Left renal pelvis (tissue), 4 donors: ENCODE data around the gene POMT2. TPM values are rescaled to one million over a fixed set of nuclear protein-coding genes. Genes with fewer than 3 reads are reported as not detected.
"Not testable (repeated sequence)": the region's sequence is repeated elsewhere in the genome, so short reads cannot be mapped to it uniquely, and the experiment has no call there.

Experiments
- DNase-seq, 4 donors: peaks; one replicate each; pipeline ENCODE4 v3.0.0-alpha.2; 2013; ENCODE audit warnings: low read depth in 4 of 4, low spot score in 3 of 4
- polyA plus RNA-seq, 4 donors: library from polyadenylated mRNA; unstranded; fragments of 120-200 nt; gene quantifications; one replicate each; pipeline ENCODE4 v1.2.1, GENCODE V29; 2013; ENCODE audit not compliant: insufficient read length in 4 of 4

Gene POMT2, protein sequence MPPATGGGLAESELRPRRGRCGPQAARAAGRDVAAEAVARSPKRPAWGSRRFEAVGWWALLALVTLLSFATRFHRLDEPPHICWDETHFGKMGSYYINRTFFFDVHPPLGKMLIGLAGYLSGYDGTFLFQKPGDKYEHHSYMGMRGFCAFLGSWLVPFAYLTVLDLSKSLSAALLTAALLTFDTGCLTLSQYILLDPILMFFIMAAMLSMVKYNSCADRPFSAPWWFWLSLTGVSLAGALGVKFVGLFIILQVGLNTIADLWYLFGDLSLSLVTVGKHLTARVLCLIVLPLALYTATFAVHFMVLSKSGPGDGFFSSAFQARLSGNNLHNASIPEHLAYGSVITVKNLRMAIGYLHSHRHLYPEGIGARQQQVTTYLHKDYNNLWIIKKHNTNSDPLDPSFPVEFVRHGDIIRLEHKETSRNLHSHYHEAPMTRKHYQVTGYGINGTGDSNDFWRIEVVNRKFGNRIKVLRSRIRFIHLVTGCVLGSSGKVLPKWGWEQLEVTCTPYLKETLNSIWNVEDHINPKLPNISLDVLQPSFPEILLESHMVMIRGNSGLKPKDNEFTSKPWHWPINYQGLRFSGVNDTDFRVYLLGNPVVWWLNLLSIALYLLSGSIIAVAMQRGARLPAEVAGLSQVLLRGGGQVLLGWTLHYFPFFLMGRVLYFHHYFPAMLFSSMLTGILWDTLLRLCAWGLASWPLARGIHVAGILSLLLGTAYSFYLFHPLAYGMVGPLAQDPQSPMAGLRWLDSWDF
- 10 to 100 TPM; 32.8 to 52.3 (median 42.2) TPM for polyA plus RNA-seq

GRCh38 chr14:77320238-77320935, at the start of gene POMT2:
POMT2 (minus strand) TSS chr14:77320883; CDS start chr14:77320681, 202 bp downstream.
- DNase-seq: peak; percentile 75 to 83 (median 81)

GRCh38 chr14:77369285-77369684, 48.6 kb upstream of the POMT2 start:
- DNase-seq: no peak

DNA sequence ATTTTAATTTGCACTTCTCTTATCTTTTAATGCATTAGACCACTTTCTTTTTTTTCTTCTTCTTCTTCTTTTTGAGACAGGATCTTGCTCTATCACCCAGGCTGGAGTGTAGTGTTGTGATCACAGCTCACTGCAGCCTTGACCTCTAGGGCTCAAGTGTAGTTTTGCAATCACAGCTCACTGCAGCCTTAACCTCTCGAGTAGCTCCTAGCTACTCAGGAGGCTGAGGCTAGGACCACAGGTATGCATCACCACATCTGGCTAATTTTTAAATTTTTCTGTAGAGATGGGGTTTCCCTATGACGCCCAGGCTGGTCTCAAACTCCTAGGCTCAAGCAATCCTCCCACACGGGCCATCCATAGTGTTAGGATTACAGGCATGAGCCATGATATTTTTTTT, 43.5 kb upstream of the POMT2 start:
- no peak for DNase-seq

- DNase-seq: no peak
Measured at GRCh38 chr14:77359626-77360025, 38.9 kb upstream of the POMT2 start.

GRCh38 chr14:77356899-77357298, 36.2 kb upstream of the POMT2 start:
- DNase-seq: no peak

DNA sequence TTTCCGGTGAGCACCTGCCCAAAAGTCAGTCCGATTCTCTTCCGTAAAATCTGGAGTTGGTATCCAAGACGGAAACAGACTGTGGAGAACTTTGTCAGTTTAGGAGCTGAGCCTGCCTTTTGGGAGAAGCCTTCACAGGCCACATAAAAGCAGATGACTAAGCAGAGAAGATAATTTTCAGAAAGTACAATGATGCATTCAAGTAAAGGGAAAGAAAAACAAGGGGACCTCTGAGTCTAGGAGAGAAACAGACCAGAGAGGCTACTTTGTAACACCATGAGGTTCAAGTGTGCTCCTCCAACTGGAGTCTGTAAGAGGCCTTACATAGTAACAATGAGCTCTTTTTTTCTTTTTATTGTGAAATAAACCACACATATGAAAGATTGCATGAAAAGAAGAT, 35.1 kb upstream of the POMT2 start:
- no peak for DNase-seq

GRCh38 chr14:77353469-77354141, 32.9 kb upstream of the POMT2 start:
- no peak for DNase-seq

GRCh38 chr14:77347751-77348150, 27.1 kb upstream of the POMT2 start:
- peak in 2 of 4 donors; percentile 12 to 21 for DNase-seq

DNA sequence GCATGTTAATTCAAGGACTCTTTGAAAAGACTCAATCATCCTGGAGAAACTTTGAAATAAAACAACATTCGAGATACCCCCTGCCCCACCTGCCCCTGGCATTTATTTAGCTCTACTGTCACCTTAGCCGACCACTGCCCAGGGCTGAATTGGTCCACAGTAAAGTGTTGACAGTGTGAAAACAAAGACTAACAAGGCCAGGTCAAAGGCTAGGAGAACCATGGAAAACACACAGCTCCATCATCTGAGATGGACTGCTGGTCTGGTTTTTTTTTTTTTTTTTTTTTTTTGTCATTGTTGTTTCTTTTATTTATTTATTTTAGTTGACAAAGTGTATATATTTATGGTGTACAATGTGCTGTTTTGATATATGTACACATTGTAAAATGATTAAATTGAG, 25.8 kb upstream of the POMT2 start:
- no peak for DNase-seq

GRCh38 chr14:77344377-77344996, 23.8 kb upstream of the POMT2 start:
- no peak for DNase-seq

DNA sequence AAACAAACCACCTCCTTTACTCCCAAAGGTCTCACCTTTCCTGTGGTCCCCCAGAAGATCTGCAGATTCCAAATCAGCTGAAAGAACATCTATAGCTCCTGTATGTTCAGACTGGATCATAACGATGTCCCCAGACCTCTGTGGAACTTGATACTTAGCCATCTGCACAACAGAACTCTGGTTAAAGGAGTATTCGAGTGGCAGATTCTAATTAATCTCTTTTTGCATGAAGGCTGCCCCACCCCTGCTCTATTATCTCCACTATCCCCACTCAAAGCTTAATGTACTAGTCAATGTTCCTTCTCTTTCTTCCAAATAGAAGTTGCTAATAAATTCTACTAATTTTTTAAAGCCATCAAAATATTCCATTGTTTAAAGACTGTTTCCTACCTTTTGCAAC, 23.0 kb upstream of the POMT2 start:
- DNase-seq: no peak

DNA sequence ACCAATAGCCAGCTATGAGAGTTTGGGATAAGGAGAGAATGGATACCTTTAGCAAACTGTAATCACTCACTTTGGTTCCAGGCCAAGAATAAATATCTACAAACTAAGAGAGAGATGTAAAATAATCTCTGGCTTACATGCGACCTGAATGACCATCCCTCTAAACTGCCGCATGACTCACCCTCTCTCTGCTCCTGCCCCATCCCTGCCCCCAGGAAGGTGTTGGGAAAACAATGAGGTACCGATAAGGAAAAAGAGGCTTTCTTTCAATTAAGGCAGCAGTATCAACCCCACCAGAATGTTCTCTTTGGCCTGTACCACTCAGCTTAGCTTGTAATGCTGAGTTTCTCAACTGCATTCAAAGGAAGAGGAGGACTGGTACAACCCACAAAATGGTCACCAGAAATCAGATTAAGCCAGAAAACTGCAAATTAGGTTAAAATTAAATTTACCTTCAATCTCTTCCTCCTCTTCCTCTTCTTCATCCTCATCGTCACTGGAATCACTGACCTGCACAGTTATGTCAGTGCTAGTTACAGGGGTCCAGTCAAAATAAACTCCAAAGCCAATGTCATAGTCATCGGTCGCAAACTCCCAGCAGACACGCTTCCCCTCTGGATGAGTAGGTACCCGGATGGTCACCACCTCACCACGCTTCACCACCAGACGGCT, 22.2 kb upstream of the POMT2 start:
- no peak for DNase-seq

- no peak for DNase-seq
Measured at GRCh38 chr14:77340389-77340788, 19.7 kb upstream of the POMT2 start.

DNA sequence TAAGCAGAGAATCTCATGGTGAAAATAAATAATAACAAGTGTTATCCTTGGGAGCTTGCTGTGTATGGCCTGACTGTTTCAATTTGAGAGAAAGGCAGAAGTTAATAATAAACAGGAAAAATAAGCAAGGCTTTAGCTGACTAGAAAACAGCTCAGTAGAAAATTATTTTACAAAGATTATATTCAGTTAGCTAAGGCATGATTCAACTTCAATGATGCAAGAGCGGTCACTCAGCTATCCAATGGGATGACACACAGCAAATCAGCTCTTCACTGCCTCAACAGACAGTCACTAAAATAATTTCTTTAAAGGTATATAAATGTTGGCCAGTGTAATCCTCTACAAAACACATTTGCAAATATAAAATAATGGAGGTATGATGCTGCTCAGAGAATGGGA, 18.7 kb upstream of the POMT2 start:
- DNase-seq: no peak

GRCh38 chr14:77338302-77338701, 17.6 kb upstream of the POMT2 start:
- no peak for DNase-seq

- DNase-seq: no peak
Measured at GRCh38 chr14:77337880-77338279, 17.2 kb upstream of the POMT2 start.

- DNase-seq: not testable (repeated sequence)
Measured at GRCh38 chr14:77337255-77337654, 16.6 kb upstream of the POMT2 start.

DNA sequence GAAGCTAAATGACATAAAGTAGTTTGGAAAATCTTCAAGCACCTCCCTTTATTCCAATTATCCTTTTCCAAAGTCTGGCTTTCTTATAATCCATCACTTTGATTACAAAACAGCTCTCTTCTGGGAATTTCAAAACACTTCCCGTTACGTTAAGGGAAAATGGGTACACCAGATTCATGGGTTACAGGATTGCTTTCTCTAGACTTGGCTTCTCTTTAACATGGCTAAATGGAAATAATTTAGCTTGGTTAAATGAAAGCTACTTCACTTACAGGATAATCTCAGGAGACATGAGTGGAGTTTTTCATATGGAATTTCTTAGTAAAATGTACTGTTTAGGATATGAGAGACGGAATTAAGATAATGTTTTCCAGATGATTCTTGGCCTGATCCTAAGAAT, 14.9 kb upstream of the POMT2 start:
- DNase-seq: no peak

DNA sequence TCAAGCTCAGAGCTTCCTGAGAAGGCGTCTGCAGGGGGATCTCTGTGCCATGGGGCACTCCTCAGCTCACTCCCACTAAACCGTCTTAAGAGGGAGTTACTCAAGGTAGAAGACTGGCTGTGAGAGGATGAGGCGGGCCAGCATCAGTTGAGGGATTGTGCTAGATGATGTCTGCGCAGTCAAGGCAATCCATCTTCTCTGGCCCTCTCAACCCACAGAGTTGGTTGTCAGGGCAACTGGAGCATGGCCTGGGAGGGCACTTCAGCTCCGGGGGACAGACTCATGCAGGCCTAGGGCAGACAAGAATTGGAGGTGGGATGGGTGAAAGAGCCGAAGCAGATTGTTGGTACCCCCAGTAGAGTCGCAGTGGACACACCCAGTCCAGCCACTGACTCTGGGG, 9.2 kb upstream of the POMT2 start:
- DNase-seq: no peak

GRCh38 chr14:77327111-77327510, 6.4 kb upstream of the POMT2 start:
- DNase-seq: no peak
